GM10266 (cell line): ENCODE results near the gene ARHGAP26.
A peak's percentile ranks its signal among the peaks of the same experiment; 100 is the strongest.

Experiments
- DNase-seq: peaks from one replicate; pipeline ENCODE4 v3.0.0; 2012; ENCODE audit errors: extremely low spot score
- CTCF ChIP-seq: IDR thresholded peaks from 2 replicates; pipeline ENCODE4 v1.5.1; 2012; ENCODE audit warnings: mild to moderate bottlenecking, low read depth; ENCODE audit not compliant: control insufficient read depth, insufficient read depth; ENCODE audit errors: missing control alignments

Gene ARHGAP26

GRCh38 chr5:142743592-142744441 lies 26.4 kb upstream of the ARHGAP26 start:
- no peak for TF ChIP-seq CTCF
- DNase-seq = no peak

GRCh38 chr5:142745268-142745667 lies 24.9 kb upstream of the ARHGAP26 start:
- no peak for TF ChIP-seq CTCF
- DNase-seq = no peak

- DNase-seq = no peak
- TF ChIP-seq CTCF = no peak
Measured at GRCh38 chr5:142746532-142747433, 23.4 kb upstream of the ARHGAP26 start.

GRCh38 chr5:142748132-142748531 lies 22.0 kb upstream of the ARHGAP26 start:
- no peak for TF ChIP-seq CTCF
- no peak for DNase-seq

- DNase-seq = peak; percentile 19
- TF ChIP-seq CTCF = peak; percentile 79
Measured at GRCh38 chr5:142748568-142749249, 21.5 kb upstream of the ARHGAP26 start.

- no peak for TF ChIP-seq CTCF
- DNase-seq = no peak
Measured at GRCh38 chr5:142749321-142749720, 20.9 kb upstream of the ARHGAP26 start.
